Cardiac septum (tissue), 1 donor: ENCODE data around the gene ADTRP. TPM values are rescaled to one million over a fixed set of nuclear protein-coding genes. Genes with fewer than 3 reads are reported as not detected.
"Not testable (repeated sequence)": the region's sequence is repeated elsewhere in the genome, so short reads cannot be mapped to it uniquely, and the experiment has no call there.

Source experiments
- DNase-seq: peaks from one replicate; pipeline ENCODE4 v3.0.0-alpha.2; 2020; ENCODE audit warnings: low spot score
- intact Hi-C: fragments of 100-400 bp; cut with DNase I; formaldehyde crosslinking; loops from one replicate; pipeline ENCODE4 v1.14.0; 2022
- total RNA-seq: library from RNA; stranded (reverse); fragmentation: NEBNext Ultra II Directional; extraction: Animal tissue kit (Norgen Biotek cat#: 25700); gene quantifications from one replicate; pipeline ENCODE4 v1.2.1, GENCODE V29; 2021
- donor health status: DM: no; HTN: no; CAD: no.

The ADTRP gene
- total RNA-seq, 1 donor from 2014 or later: not detected

DNA sequence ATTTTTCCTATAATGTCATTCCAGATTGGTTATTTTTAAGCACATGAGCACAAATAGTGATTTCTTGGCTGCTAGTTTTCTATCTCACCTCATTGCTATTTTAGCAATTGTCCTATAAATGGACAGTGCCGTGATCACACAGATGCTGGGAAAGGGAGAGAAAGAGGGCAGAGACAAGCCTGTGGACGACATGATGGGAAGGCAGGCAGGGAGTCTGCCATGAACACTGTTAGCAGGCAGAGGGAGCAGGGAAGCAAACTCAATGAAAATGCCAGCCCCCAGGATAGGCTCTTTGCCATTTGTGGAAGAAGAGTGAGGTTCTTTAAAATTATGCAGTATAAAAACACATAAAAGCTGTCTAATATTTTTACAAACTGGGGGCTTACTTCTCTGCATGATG is 96.8 kb downstream of the ADTRP start:
- intact Hi-C loops: no loop called here
- DNase-seq: no peak

DNA sequence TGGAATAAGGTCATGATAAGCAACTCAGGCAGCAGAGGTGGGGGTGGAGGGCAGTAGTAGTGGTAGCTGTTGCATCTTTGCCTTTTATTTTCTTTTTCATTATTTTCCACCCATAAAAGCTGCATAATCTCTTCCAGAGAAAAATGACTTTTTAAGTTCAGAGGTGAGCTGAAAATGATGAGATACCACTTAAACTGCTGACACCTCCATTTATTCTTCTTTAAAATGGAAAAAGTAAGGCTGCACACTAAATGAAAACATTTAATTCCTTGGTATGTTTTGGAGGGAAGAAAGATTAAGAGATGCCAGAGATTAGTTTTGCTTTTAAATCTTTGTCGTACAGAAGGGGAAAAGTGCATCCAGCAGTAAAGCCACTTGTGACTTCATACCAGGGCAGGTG is 97.2 kb downstream of the ADTRP start:
- DNase-seq: no peak
- intact Hi-C loops: no loop called here

DNA sequence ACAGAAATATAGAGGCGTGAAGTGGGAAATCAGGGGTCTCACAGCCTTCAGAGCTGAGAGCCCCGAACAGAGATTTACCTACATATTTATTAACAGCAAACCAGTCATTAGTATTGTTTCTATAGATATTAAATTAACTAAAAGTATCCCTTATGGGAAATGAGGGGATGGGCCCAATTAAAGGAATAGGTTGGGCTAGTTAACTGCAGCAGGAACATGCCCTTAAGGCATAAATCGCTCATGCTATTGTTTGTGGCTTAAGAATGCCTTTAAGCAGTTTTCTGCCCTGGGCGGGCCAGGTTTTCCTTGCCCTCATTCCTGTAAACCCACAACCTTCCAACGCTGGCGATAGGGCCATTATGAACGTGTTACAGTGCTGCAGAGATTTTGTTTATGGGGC is 98.1 kb downstream of the ADTRP start:
- DNase-seq, intact Hi-C loops: not testable (repeated sequence)

DNA sequence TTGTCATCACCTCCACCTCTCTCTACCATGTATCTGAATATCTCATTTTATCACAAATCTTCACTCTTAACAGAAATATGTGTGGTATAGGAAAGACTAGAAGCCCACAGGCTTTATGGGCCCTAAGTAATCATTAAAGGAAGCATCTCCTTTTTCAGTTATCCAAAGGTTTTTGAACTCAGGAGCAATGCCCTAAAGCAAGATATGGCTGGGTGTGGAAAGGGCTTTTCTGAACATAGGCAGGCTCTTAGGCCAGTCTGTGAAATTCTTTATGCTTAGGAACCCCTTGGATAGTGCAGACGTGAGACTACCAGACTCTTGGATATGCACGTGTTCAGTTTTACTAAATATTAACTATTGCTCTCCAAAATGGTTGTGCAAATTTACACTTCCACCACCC is 99.5 kb downstream of the ADTRP start:
- intact Hi-C loops: no loop called here
- DNase-seq: no peak

DNA sequence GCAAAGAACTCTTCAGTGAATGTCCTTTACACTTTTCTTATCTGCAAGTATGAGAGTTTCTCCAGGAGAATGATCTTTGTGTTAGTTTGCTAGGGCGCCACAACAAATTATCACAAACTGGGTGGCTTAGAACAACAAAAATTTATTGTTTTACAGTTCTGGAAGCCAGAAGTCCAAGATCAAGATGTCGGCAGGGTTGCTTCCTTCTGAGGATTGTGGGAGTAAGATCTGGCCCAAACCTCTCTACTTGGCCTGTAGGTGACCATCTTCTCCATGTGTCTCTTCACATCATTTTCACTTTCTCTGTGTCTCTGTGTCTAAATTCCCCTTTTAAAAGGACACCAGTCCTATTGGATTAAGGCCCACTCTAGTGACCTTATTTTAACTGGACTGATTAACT is 103.0 kb downstream of the ADTRP start:
- intact Hi-C loops: no loop called here
- no peak for DNase-seq

DNA sequence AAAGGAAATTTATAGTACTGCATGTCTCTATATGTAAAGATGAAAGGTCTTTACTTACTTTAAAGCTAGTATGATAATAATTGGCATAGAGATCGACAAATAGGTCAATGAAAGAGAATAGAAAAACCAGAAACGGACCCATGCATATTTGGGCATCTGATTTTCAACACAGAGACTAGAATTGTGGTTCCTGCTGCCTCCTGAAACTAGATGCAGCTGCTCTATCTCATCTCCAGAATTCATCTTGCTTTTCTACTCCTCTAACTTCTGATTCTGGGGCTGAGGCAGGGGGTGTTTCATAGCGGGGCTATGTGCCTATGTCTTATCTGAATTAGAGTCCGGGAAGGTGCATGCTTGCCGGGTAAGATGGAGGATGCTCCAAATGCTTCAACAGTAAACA is 105.9 kb downstream of the ADTRP start:
- intact Hi-C loops: no loop called here
- no peak for DNase-seq

DNA sequence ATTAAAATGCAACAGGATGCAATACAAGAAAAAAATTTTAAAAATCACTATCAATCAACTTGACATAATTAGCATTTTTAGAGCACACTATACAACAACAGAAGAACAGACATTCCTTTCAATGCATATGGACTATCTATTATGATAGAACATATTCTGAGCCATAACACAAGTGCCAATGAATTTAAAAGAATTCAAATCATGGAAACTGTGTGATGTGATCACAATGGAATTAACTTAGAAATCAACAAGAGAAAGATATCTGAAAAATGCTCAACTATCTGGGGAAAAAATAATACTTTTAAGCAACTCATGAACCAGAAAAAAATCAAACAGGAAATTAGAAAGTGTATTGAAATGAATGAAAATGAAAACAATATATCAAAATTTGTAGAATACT is 106.3 kb downstream of the ADTRP start:
- no peak for DNase-seq
- intact Hi-C loops: no loop called here

DNA sequence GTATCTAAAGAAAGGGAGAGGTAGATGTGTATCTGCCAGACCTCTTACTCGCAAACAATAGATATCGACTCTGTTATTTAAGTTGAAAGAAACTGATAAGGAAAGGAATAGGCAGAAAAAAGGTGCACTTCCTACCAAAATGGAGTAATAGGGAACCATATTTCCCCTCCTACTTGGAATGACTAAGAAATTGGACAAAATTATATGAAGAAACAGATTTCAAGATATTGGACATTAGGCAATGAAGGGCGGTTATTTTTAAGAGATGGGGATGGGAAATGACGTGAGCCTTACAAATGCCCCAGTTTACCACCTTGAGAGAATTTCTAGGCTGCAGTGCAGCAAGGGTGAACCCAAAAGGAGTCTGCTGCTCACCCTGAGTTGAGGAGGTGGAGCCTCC is 108.9 kb downstream of the ADTRP start:
- DNase-seq: no peak
- intact Hi-C loops: no loop called here

DNA sequence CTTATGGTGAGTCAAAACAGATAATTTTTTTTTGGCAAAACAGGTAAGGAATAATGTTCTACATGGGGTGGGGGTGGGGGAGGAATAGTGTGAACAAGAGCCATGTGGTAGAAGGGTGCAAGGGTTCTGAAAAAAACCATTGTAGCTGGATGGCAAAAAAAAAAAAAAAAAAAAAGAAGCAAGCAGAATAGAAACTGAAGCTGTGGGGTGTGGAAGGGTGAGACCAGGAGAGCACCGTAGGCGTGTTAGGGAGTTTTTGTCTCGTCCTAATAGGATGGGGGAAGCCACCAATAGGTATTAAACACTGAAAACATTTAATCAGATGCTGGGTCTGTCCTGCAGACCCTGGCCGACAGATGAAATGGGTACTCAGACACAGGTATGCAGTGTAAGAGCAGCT is 110.1 kb downstream of the ADTRP start:
- intact Hi-C loops: no loop called here
- no peak for DNase-seq

DNA sequence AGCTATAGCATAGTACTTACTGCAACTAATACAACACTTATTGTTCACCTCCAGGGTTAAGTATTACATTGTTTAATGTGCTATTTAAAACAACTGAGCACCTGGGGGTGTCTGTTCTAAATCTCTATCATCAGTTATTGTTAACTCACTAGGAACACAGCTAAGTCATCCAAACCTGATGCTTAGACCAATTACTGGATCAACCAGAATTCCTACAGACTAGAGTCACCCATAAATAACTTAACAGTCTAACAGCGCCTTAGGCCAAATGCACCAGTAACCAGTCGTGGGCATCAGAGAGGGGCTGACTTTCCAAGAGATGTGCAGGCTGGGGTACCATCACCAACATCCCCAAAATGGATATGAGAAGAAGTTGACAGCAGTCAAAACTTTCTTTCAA is 110.7 kb downstream of the ADTRP start:
- no peak for DNase-seq
- intact Hi-C loops: no loop called here

DNA sequence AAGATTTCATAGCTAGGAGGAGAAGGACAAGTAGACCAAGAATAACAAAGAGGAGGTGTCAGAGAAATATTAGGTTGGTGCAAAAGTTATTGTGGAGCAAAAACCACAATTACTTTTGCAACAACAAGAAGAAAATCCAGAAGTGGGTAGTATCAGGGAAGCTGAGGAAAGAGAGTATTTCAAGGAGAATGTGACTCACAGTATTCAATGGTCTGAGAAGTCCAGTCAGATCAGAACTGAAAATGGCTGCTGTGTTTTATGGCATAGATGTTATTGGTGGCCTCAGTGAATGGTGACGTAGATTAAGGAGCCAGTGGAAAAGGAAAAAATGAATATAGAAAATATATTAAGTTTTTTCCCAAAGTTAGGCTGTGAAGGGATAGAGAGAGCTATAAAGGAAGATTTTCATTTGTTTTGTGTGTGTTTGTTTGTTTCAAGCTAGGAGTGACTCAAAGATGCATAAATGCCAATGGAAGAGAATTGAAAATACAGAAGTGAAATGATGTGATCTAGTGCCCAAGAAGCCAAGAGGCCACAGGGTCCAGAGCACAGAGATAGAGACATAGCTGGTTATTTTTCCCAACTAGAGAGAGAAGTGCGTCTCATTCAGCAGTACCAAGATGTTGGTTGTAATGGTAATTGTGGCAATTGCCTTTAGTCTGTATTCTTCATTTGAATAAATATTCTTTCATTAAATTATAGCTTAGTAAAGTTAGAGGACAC is 112.8 kb downstream of the ADTRP start:
- intact Hi-C loops: no loop called here
- no peak for DNase-seq

Other genes with a start within 250 kb of the ADTRP start
- gene TMEM170B, start 241.1 kb downstream of the ADTRP start, total RNA-seq: 4.2 TPM
- 17.8 TPM for gene HIVEP1, start 233.5 kb upstream of the ADTRP start, total RNA-seq